Endodermal cell (in vitro differentiated cells): ENCODE results near the gene MADCAM1. TPM values are rescaled to one million over a fixed set of nuclear protein-coding genes. Genes with fewer than 3 reads are reported as not detected.

Experiments
- DNase-seq: peaks from one replicate; pipeline ENCODE4 v3.0.0-alpha.2; 2017
- H3K27ac ChIP-seq: 2 replicates; pipeline ENCODE4 v1.5.1; 2013; ENCODE audit warnings: mild to moderate bottlenecking, low read depth, low read length, moderate library complexity
- H3K27me3 ChIP-seq: 2 replicates; pipeline ENCODE4 v1.6.1; 2013; ENCODE audit warnings: mild to moderate bottlenecking, low read length, moderate library complexity; ENCODE audit not compliant: insufficient read depth, control insufficient read depth, poor library complexity, severe bottlenecking
- H3K36me3 ChIP-seq: 2 replicates; pipeline ENCODE4 v1.7.0; 2013; ENCODE audit warnings: mild to moderate bottlenecking, low read length, moderate library complexity; ENCODE audit not compliant: control insufficient read depth, insufficient read depth
- H3K4me1 ChIP-seq: one replicate; pipeline ENCODE4 v1.7.0; 2013; ENCODE audit warnings: low read length; ENCODE audit not compliant: control insufficient read depth, insufficient read depth
- H3K4me3 ChIP-seq: 2 replicates; pipeline ENCODE4 v1.5.1; 2013; ENCODE audit warnings: mild to moderate bottlenecking, low read length, moderate library complexity
- H3K9ac ChIP-seq: 2 replicates; pipeline ENCODE4 v1.6.1; 2013; ENCODE audit warnings: mild to moderate bottlenecking, low read length, moderate library complexity; ENCODE audit not compliant: poor library complexity, severe bottlenecking; ENCODE audit errors: extremely low read depth
- H3K9me3 ChIP-seq: 2 replicates; pipeline ENCODE4 v1.6.1; 2013; ENCODE audit warnings: mild to moderate bottlenecking, low read length, moderate library complexity; ENCODE audit not compliant: control insufficient read depth
- H3K27ac Mint-ChIP-seq: 2 replicates; pipeline ENCODE4 v1.8.0; 2020; ENCODE audit warnings: mixed read lengths
- H3K27me3 Mint-ChIP-seq: 2 replicates; pipeline ENCODE4 v1.8.0; 2021; ENCODE audit warnings: mild to moderate bottlenecking, mixed read lengths; ENCODE audit not compliant: insufficient read depth
- H3K36me3 Mint-ChIP-seq: 2 replicates; pipeline ENCODE4 v1.8.0; 2020; ENCODE audit warnings: low read depth, mixed read lengths
- H3K4me1 Mint-ChIP-seq: 2 replicates; pipeline ENCODE4 v1.8.0; 2020; ENCODE audit warnings: mixed read lengths
- H3K4me3 Mint-ChIP-seq: 2 replicates; pipeline ENCODE4 v1.8.0; 2020; ENCODE audit warnings: mild to moderate bottlenecking, moderate library complexity, mixed read lengths
- H3K9me3 Mint-ChIP-seq: 2 replicates; pipeline ENCODE4 v1.8.0; 2020; ENCODE audit warnings: mild to moderate bottlenecking, mixed read lengths
- WGBS, 2 experiments: methylation state at CpG; one replicate each; pipeline versions ENCODE4 v1.1.5 to v1.1.7; 2013; ENCODE audit warnings: missing lambda C conversion rate in 2 of 2, mixed read lengths in 1 of 2; ENCODE audit not compliant: insufficient coverage in 1 of 2, insufficient read length in 1 of 2; 5-methylcytosine and 5-hydroxymethylcytosine counted together
- total RNA-seq, 2 donors: library from RNA; stranded (reverse); fragmentation: NEBNext Ultra II Directional in 1 of 2; extraction: Animal tissue kit (Norgen Biotek cat#: 25700) in 1 of 2; gene quantifications; 2 replicates in 1 of 2; 3 replicates in 1 of 2; pipeline ENCODE4 v1.2.1, GENCODE V29; 2021
- TF ChIP-seq, protein P1 (sequence below): fragments of 200-600 bp; sonication (generic); conservative IDR thresholded peaks from 2 replicates; pipeline ENCODE4 v1.5.0; 2021; ENCODE audit warnings: antibody characterized with exemption, mild to moderate bottlenecking

Gene MADCAM1
- total RNA-seq, 2 donors from 2014 or later = 0.46 to 1.5 TPM

DNA sequence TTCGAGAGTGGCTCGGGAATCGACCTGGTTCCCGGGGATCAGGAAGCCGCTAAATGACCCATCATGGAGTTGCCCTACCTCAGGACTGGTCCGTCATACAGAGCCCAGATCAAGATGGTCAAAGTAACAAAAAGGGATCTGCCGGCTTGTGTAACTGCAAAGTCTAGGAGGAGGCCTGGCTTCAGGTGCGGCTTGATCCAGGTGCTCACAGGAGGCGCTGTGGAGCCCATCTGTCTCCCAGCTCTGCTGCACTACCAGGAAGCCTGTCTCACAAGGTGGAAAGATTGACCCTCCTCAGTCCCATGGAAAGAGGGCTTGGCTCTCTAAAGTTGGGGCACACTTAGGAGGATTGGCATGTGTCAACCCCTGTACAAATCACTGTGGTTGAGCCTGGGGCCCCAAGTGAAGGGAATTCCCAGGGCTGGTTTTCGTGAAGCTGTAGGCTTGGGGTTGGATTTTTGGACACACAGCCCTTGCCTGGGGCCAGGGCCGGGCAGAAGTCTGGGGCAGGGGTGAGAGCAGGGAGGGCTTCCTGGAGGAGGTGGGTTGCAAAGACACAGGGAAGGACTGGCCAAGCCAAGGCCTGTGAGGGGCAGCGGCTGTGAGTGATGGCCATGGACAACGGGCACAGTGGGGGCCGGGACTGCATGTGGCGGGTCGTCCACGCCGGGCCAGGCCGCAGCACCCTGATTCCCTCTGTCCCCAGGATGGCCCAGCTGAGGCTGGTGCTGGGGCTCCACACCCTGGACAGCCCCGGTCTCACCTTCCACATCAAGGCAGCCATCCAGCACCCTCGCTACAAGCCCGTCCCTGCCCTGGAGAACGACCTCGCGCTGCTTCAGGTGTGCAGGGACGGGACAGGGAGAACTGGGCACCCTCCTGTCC, 51.8 kb downstream of the MADCAM1 start:
- peaks cover 3% of the 10 kb centered on the region for H3K36me3 Mint-ChIP-seq
- TF ChIP-seq, protein P1, sequence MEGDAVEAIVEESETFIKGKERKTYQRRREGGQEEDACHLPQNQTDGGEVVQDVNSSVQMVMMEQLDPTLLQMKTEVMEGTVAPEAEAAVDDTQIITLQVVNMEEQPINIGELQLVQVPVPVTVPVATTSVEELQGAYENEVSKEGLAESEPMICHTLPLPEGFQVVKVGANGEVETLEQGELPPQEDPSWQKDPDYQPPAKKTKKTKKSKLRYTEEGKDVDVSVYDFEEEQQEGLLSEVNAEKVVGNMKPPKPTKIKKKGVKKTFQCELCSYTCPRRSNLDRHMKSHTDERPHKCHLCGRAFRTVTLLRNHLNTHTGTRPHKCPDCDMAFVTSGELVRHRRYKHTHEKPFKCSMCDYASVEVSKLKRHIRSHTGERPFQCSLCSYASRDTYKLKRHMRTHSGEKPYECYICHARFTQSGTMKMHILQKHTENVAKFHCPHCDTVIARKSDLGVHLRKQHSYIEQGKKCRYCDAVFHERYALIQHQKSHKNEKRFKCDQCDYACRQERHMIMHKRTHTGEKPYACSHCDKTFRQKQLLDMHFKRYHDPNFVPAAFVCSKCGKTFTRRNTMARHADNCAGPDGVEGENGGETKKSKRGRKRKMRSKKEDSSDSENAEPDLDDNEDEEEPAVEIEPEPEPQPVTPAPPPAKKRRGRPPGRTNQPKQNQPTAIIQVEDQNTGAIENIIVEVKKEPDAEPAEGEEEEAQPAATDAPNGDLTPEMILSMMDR = no peak
- no peaks in the 10 kb centered on the region for H3K9me3 Mint-ChIP-seq
- H3K36me3 ChIP-seq = no peaks in the 10 kb centered on the region
- peaks cover 4% of the 10 kb centered on the region for H3K27me3 Mint-ChIP-seq
- H3K9me3 ChIP-seq = no peaks in the 10 kb centered on the region
- no peak overlapping the region for H3K27ac Mint-ChIP-seq
- H3K9ac ChIP-seq = no peak overlapping the region
- H3K27me3 ChIP-seq = no peaks in the 10 kb centered on the region
- no peak overlapping the region for H3K27ac ChIP-seq
- H3K4me3 ChIP-seq = no peak overlapping the region
- peak; percentile 44 for DNase-seq
- H3K4me3 Mint-ChIP-seq = no peak overlapping the region
- H3K4me1 ChIP-seq = no peaks in the 10 kb centered on the region
- 88 to 91% methylated on average over 10 to 26 of the region's 26 CpGs for WGBS, 2 experiments
- H3K4me1 Mint-ChIP-seq = no peaks in the 10 kb centered on the region

- H3K9me3 ChIP-seq = no peaks in the 10 kb centered on the region
- DNase-seq = peak; percentile 47
Observed at GRCh38 chr19:548886-549830, 52.9 kb downstream of the MADCAM1 start.

GRCh38 chr19:554817-555216, 58.5 kb downstream of the MADCAM1 start:
- H3K9me3 ChIP-seq = no peaks in the 10 kb centered on the region
- TF ChIP-seq, protein P1 = no peak
- 89 to 95% methylated on average over 10 to 20 of the region's 20 CpGs for WGBS, 2 experiments
- Mint-ChIP-seq H3K9me3 (no peaks in the 10 kb centered on the region), H3K27ac (no peak overlapping the region), H3K4me3 (no peak overlapping the region), H3K27me3 (peaks cover 4% of the 10 kb centered on the region), H3K36me3 (no peaks in the 10 kb centered on the region), H3K4me1 (no peaks in the 10 kb centered on the region)
- H3K27ac ChIP-seq = no peak overlapping the region
- no peaks in the 10 kb centered on the region for H3K36me3 ChIP-seq
- DNase-seq = no peak
- no peak overlapping the region for H3K9ac ChIP-seq
- no peaks in the 10 kb centered on the region for H3K27me3 ChIP-seq
- peaks cover 4% of the 10 kb centered on the region for H3K4me1 ChIP-seq
- no peak overlapping the region for H3K4me3 ChIP-seq

More at GRCh38 chr19:548886-549830, 52.9 kb downstream of the MADCAM1 start:
- TF ChIP-seq, protein P1 = no peak
- Mint-ChIP-seq H3K9me3 (no peaks in the 10 kb centered on the region), H3K4me3 (no peak overlapping the region), H3K27me3 (peaks cover 4% of the 10 kb centered on the region), H3K36me3 (no peaks in the 10 kb centered on the region), H3K27ac (no peak overlapping the region), H3K4me1 (no peaks in the 10 kb centered on the region)
- WGBS, 2 experiments = 92 to 93% methylated on average over 30 to 52 of the region's 52 CpGs
- H3K36me3 ChIP-seq = no peaks in the 10 kb centered on the region
- H3K4me3 ChIP-seq = no peak overlapping the region
- no peaks in the 10 kb centered on the region for H3K4me1 ChIP-seq
- H3K27me3 ChIP-seq = no peaks in the 10 kb centered on the region
- no peak overlapping the region for H3K27ac ChIP-seq
- no peak overlapping the region for H3K9ac ChIP-seq
